ENCODE results near the gene ADGRA1. TPM values are rescaled to one million over a fixed set of nuclear protein-coding genes. Genes with fewer than 3 reads are reported as not detected.
"Not testable (repeated sequence)": the region's sequence is repeated elsewhere in the genome, so short reads cannot be mapped to it uniquely, and the experiment has no call there.

The ADGRA1 gene
- total RNA-seq, 1 donor from 2014 or later, result not detected

GRCh38 chr10:133161486-133162109, 73.9 kb downstream of the ADGRA1 start:
- intact Hi-C loops (cut with micrococcal nuclease), result no loop called here

DNA sequence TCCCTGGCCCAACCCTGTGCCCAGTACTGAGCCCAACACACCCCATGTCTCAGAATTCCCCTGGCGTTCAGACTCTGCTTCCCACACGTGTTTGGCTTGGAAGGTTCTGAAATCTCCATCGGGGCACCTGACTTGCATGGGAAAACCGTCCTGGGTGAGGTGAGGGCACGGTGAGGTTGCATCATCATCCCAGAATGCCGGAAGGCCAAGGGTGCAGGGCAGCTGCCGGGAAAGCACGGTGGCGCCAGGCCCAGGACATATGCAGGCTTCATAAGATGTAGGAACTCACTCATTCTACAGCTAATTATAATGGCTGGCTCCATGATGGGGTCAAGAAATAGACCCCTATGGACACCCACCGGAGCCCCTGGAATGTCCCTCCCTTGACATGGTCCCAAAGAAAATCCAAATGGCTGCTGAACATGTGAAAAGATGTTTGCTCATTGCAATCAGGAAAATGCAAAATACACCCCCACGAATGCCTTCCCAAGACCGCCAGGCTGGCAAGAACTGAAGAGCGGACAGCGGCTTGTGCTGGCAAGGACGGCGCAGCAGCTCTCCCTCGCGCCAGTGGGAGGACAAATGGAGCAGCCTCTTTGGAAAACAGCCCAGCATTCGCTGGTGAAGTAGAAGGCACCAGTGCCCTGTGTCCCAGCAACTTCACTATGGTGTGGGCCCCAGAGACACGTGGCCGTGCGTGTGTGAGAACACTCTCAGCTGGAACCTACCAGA, 74.6 kb downstream of the ADGRA1 start:
- intact Hi-C loops (cut with micrococcal nuclease), result no loop called here

DNA sequence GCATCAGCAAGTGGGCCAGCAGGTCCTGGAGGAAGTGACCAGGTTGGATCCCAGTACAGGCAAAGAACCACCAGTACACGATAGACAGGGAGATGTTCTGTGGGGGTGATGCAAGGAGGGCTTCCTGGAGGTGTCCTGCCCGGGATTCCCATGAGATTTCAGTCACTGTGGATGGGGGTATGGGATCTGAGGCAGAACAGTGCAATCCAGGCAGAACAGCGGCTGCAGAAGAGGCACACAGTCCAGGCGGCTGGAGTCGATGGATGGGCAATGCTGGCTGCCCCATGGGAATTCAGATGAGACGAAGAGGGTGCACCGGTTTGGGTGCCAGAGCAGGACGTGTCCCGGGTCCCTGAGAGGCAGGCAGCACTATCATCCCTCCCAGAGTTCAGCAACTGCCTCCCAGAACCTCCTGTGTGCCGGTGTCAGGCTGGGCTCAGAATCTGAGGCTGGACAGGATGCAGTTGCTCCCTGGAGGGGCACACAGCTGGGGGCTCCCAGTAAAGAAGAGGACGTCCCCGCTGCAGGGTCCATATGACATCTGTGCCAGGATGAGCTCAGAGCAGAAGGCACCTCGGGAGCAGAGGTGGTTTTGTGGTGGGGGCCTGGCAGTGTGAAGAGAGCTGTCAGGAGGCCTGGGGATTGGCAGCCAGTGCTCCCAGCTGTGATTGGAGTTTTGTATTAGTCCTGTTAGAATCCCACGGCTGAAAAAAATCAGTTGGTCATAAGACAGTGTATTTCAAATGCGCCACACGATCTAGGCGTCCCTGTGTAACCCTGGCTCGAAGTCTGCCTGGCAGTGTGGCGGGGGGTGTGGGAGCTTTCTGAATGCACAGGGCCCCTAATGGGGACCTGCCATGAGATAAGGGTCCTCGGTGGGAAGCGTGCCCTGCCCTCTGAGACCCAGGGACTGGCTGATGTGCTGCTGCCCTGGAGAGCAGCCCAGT, 75.5 kb downstream of the ADGRA1 start:
- intact Hi-C loops (cut with micrococcal nuclease), result no loop called here

DNA sequence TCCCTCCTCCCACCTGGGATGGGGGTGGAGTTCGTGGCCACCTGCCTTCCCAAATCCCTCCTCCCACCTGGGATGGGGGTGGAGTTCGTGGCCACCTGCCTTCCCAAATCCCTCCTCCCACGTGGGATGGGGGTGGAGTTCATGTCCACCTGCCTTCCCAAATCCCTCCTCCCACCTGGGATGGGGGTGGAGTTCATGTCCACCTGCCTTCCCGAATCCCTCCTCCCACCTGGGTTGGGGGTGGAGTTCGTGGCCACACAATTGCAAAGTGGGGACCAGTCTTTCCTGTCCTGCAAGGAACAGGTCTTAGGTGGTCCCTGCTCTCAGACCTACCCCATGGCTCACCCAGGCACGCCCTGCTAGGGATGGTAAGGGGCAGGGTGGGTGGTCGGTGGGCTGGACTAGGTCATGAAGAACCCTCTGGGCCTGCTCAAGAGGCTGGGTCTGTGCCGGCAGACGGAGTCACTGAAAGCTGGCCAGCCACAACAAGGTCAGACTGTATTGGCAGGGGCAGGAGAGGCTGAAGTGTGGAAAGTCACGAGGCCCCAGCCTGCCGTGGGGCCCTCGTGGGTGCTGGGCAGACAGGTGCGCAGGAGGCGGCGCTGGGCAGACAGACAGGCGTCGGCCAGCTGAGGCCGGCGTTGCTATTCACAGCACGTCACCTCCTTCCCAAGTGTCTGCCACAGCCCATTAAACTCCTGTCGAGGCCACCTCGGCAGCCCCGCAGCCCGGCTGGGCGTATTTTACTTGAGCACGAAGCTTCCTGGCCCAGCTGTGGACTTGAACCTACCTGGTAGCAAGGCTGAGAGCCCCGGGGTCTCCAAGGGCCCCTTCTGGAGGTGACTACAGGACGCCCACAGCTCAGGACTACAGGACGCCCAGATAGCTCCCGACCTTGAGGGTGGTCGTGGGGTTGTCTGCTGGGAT, 76.4 kb downstream of the ADGRA1 start:
- intact Hi-C loops (cut with micrococcal nuclease), result no loop called here

DNA sequence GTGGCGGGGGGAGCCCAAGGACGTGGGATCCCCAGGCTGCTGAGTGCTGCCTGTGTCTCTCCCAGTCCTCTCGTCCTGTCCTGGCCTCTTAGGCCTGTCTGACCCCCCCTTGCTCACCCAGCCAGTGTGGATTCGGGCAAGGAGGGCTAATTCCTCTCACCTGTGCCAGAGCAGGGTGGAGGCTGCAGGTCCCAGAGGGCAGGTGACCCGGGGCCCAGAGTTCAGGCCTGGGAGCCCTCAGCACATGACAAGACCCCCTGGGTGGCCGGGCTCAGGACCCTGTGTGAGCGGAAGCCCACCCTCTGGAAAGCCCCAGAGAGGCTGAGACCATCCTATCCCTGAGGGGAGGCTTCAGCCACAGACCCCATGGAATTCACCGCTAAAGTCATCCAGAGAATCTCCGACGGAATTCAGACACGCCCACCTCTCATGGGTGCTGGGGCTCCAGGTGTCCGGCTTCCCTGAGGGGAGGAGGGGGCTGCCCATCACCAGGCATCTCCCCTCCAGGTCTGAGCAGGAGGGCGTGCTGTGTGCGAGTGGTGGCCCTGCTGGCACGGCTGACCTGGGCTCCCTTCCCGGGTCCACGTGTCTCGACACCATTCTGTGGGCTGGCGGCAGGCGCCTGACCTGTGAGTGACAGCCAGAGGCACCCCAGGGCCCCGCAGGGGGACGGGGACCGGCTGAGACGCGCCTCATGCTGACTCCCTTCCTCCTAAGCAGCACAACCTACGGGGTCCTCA, 77.3 kb downstream of the ADGRA1 start:
- intact Hi-C loops (cut with micrococcal nuclease), result no loop called here

DNA sequence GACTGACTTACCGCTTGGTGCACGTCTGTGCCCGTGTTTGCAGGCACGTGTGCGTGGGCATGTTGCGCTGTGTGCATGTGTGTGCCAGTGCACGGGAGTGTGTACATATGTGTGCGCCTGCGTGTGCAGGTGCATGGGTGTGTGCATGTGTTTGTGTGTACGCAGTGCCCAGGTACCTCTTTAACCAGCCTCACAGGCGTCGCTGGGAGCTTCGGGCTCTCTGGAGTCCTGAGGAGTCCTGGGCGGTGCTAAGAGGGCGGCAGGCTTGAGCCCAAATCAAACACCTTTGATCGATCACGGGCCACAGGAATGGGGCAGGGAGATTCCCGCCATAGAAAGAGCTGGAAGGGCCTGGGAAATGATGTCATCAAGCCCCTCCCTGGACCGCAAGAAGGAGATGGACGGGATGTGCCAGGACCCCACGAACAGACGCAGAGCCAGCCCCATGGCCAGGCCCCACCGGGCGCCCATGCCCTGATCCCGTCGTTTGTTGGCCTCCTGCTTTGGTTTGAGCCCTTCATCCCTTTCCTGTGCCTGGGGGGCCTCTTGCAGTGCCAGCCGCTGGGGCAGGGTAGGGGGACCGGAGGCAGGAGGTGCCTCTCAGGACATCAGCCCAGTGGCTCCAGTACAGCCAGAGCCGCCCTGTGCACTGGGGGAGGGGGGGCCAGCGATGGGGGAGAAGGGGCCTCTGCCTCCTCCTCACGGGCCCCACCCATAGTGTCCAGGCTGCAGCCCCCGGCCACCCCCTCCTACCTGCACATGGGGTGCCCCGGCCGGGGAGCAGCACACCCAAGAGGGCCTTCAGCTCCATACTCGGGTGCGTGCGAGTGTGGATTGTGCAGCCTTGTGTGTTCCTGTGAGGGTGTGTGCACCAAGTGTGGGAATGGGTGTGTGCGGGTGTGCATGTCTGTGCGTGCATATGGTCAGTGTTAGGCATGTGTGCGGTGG, 78.1 kb downstream of the ADGRA1 start:
- intact Hi-C loops (cut with micrococcal nuclease), result no loop called here

GRCh38 chr10:133166504-133166827, 78.7 kb downstream of the ADGRA1 start:
- intact Hi-C loops (cut with micrococcal nuclease), result no loop called here

DNA sequence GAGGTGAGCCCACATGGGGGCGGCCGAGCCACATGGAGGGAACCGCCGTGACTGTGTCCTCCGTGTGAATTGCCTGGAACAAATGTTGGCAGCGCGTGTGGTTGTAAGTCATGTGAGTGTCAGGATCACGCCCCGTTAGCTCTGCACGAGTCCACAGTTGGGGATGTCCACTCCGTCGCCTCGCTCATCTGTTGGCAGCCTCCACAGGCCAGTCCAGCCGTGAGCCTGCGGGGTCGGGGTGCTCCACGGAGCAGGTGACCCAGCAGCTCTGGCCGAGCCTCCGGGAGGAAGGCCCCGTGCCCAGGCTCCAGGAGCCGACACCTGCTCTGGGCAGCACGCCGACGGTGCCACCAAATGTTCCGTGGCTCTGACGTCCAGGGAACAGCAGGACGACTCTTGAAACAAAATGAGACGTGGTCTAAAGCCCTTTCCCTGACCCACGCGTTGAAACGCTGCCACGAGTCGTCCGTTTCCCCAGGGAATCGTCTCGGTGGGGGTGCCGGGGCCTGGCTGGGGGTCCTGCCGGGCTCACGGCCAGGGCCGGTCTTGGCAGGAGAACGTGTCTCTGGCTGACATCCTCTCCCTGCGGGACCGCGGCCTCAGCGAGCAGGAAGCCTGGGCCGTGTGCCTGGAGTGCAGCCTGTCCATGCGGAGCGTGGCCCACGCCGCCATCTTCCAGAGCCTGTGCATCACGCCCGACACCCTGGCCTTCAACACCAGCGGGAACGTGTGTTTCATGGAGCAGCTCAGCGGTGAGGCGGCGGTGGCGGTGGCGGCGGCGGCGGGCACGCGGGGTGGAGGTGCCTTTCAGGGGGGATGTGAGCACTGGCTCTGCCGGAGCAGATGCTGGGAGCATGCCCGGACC, 79.3 kb downstream of the ADGRA1 start:
- intact Hi-C loops (cut with micrococcal nuclease), result no loop called here

DNA sequence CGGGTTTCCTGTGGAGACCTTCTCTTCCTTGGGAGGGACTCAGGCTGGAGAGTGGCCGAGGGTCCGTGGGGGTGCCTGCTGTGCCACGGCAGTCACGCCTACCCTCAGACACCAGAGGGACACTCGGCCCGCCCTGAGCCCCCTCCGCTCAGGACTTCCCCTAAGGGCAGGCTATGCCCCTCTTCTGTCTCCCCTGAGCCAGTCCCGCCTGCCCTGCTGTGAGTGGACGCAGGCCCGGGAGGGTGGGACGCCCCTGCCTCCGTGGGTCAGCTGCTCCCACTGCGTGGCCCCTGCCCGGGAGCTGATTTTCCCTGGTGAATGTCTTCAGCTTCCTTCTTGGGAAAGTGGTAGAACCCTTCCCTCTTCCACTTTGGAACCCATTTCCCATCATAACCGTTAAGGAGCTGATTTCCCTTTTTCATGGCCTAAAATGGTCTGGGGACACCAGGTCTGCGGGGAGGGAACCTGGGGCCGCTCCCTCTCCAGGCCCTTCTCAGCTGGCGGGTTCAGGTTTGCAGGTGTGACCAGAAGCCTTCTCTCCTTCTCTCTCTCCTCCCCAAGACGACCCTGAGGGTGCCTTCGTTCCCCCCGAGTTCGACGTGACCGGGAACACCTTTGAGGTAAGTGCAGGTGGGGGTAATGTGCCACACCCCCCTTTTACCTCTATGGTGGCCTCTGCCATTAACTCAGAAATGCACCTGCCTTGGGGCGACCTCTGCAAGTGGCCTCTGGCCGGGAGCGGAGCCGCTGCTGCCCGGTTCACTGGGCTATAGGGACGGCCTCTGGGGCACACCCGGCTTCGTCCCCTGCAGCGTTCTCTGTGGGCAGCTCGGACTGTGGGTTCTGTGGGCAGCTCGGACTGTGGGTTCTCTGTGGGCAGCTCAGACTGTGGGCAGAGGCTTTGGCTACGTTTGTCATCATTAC, 80.2 kb downstream of the ADGRA1 start:
- intact Hi-C loops (cut with micrococcal nuclease), result no loop called here

- intact Hi-C loops (cut with micrococcal nuclease), result no loop called here
These were observed 80.9 kb downstream of the ADGRA1 start for GRCh38 chr10:133168617-133169031.

GRCh38 chr10:133169173-133169947, 81.6 kb downstream of the ADGRA1 start:
- intact Hi-C loops (cut with micrococcal nuclease), result no loop called here

DNA sequence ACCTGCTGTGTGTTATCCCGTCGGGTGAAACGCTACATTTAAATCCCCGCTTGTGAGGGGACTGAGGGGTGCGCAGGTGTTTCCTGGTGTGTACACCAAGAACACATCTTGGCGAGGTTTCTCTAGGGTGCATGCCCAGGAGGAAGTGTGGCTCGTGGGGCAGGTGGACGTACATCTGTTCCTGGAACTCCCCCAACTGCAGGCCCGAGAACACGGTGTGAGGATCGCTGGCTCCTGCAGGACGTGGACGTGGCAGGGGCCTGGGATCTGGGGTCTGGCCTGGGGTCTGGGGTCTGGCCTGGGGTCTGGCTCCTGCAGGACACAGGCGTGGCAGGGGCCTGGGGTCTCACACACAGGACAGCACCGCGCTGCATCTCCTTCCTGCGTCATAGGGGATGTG, 82.4 kb downstream of the ADGRA1 start:
- intact Hi-C loops (cut with micrococcal nuclease), result no loop called here

DNA sequence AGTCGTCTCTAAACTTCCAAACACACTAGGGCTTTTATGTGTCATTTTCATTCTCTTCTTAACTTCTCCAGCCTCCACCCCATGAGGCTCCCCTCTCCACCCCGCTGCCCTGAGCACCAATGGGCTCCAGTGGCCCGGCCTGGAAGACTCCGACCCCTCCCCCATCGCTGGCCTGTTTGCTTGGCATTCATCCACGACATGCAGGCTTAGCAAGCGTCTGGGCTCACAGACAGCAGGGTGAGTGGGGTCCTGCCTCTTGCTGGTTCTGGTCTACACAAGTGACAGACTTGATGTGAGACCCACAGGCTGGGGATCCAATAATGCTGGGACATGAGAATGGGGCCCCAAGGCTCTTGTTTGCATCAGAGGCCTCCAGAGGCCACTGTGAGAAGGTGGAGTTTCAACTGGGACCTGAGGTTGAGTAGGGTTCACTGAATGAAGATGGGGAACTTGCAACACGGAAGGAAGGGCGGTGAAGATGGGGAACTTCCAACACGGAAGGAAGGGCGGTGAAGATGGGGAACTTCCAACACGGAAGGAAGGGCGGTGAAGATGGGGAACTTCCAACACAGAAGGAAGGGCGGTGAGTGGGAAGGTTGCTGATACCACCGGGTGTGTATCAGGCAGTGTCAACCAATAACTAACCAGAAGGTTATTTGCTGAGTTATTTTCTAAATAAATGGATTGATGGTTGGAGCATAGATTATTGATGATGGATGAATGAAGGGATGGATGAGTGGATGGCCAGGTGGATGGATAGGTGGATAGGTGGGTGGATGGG, 86.3 kb downstream of the ADGRA1 start:
- intact Hi-C loops (cut with micrococcal nuclease), result no loop called here

GRCh38 chr10:133174689-133175263, 87.1 kb downstream of the ADGRA1 start:
- intact Hi-C loops (cut with micrococcal nuclease), result no loop called here

DNA sequence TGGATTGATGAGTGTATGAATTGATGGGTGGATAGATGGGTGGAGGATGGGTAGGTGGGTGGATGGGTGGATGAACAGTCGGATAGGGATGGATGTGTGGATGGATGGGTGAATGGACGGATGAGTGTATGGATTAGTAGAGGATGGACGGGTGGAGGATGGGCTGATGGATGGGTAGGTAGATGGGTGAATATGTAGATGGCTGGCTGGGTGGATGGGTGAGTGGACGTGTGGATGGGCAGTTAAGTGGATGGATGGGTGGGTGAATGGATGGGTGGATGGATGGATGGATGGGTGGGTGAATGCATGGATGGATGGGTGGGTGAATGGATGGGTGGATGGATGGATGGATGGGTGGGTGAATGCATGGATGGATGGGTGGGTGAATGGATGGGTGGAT, 87.9 kb downstream of the ADGRA1 start:
- intact Hi-C loops (cut with micrococcal nuclease), result not testable (repeated sequence)
